ENCODE measurements around the gene SLC5A12. TPM values are rescaled to one million over a fixed set of nuclear protein-coding genes. Genes with fewer than 3 reads are reported as not detected.

The SLC5A12 gene
- total RNA-seq, 4 donors from 2014 or later = not detected

DNA sequence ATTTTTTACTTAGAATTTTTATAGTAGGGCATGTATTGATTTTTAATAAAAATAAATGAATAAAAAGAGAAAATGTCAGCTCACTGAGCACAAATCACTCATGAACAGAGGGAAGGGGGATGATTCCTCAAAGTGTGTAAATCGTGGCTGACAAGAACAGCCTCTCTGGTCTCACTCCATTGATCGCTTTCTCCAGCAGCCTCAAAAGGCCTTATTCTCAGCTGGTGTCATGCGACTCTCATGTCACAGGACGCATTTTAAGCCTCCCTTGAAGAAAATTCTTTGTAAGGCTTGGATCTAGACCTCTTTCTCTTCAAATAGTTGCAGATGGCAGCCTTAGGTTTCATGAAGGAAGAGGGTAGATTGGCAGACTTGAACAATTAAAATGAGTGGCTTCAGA, 33.9 kb upstream of the SLC5A12 start:
- H3K27ac ChIP-seq = no peak overlapping the region
- WGBS, 2 donors (ENCODE audit: low coverage in 1 of 2) = 87 to 91% methylated on average over 4 of the region's 4 CpGs
- TF ChIP-seq POLR2AphosphoS5 (IDR thresholded peaks at IDR 0.05) = no peak
- TF ChIP-seq EP300 (IDR thresholded peaks at IDR 0.05) = no peak
- TF ChIP-seq, protein P1, sequence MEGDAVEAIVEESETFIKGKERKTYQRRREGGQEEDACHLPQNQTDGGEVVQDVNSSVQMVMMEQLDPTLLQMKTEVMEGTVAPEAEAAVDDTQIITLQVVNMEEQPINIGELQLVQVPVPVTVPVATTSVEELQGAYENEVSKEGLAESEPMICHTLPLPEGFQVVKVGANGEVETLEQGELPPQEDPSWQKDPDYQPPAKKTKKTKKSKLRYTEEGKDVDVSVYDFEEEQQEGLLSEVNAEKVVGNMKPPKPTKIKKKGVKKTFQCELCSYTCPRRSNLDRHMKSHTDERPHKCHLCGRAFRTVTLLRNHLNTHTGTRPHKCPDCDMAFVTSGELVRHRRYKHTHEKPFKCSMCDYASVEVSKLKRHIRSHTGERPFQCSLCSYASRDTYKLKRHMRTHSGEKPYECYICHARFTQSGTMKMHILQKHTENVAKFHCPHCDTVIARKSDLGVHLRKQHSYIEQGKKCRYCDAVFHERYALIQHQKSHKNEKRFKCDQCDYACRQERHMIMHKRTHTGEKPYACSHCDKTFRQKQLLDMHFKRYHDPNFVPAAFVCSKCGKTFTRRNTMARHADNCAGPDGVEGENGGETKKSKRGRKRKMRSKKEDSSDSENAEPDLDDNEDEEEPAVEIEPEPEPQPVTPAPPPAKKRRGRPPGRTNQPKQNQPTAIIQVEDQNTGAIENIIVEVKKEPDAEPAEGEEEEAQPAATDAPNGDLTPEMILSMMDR (IDR thresholded peaks at IDR 0.05) = no peak
- TF ChIP-seq POLR2A (IDR thresholded peaks at IDR 0.05) = no peak
- no peaks in the 10 kb centered on the region for H3K9me3 ChIP-seq
- no peaks in the 10 kb centered on the region for H3K27me3 ChIP-seq
- no peak for ATAC-seq
- H3K4me1 ChIP-seq = peaks cover 0 to 39% (median 0%) of the 10 kb centered on the region in 3 donors
- H3K4me3 ChIP-seq = no peak overlapping the region
- no peaks in the 10 kb centered on the region for H3K36me3 ChIP-seq

DNA sequence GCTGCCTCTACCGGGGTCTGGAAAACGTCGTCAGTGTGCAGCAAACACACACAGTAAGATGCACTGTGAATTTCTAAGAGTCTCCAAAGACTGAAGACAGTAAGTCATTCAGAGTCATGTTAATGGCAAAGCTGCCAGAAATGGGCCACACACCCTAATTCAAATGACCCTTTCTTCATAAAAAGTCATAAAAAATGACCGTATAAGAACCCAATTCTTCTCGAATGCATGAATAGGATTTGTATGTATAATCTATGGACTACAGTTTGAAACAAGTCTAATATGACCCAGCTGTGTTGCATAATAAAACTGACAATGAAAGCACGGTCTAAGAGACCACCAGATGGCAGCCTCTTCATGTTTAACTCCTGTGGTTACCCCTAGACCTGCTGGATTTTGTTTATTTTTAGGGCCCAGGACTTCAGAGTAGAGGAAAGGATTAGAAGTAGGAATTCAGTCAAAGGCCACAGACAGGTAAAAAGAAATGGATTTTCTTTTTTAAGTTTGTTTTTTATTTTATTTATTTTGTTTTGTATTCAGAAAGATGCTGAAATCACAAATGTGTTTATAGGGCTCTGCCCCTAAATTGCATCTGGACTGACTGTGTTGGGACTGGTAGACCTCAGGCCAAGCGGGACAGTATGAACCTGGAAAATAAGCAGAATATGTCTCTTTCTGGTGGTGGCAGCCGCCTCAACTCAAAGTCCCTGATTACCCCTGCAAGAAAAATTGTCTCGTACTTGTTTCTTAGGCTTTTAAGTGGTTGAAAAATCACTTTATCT, 32.1 kb upstream of the SLC5A12 start:
- peak; percentile 78 for ATAC-seq
- H3K4me1 ChIP-seq = peaks cover 0 to 30% (median 0%) of the 10 kb centered on the region in 3 donors
- no peaks in the 10 kb centered on the region for H3K27me3 ChIP-seq
- TF ChIP-seq POLR2AphosphoS5 (IDR thresholded peaks at IDR 0.05) (no peak), POLR2A (IDR thresholded peaks at IDR 0.05) (no peak), EP300 (IDR thresholded peaks at IDR 0.05) (no peak)
- TF ChIP-seq, protein P1 (IDR thresholded peaks at IDR 0.05) = peak; percentile 75 to 89 (median 80)
- no peak overlapping the region for H3K4me3 ChIP-seq
- no peak overlapping the region for H3K27ac ChIP-seq
- H3K9me3 ChIP-seq = no peaks in the 10 kb centered on the region
- no peaks in the 10 kb centered on the region for H3K36me3 ChIP-seq
- WGBS, 2 donors (ENCODE audit: low coverage in 1 of 2) = 28 to 35% methylated on average over 9 of the region's 9 CpGs

DNA sequence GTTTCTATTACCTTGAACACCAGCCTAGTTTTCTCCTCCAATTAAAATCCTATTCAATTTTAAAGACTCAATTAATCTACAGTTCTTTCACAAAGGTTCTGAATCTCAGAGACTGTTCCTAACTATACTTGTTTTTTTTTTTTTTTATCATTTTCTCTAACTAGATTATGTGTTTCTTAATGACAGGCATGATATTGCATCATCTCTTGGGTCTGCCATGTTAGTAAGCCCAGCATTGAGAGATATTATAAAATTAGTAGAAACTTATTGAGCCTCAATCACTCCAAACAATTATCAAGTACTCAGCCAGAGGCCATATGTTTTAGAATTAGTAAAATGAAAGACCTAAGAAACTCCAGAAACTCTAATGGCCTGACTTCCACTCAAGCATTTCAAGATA, 28.1 kb upstream of the SLC5A12 start:
- TF ChIP-seq POLR2A (IDR thresholded peaks at IDR 0.05) (no peak), EP300 (IDR thresholded peaks at IDR 0.05) (no peak), POLR2AphosphoS5 (IDR thresholded peaks at IDR 0.05) (no peak)
- TF ChIP-seq, protein P1 (IDR thresholded peaks at IDR 0.05) = no peak
- H3K9me3 ChIP-seq = no peaks in the 10 kb centered on the region
- H3K4me1 ChIP-seq = peaks cover 0 to 11% (median 0%) of the 10 kb centered on the region in 3 donors
- no peak overlapping the region for H3K4me3 ChIP-seq
- H3K27me3 ChIP-seq = no peaks in the 10 kb centered on the region
- no peak for ATAC-seq
- H3K36me3 ChIP-seq = no peaks in the 10 kb centered on the region
- H3K27ac ChIP-seq = no peak overlapping the region

DNA sequence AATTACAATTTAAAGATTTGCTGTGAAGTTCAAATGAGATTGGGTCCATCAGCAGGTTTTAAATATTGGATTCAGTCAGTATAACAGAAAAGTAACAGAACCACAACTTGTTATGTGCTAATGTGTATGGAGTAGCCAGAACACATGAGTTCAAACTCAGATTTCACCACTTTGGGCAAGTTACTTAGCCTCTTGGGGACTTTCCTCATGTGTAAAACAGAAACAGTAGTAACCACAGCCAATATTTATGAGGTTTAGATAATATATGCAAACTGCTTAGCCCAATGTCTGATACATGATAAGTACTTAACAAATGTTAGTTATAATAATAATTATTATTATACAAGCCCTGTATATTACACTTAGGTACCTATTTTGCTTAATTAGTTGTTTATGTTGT, 21.8 kb upstream of the SLC5A12 start:
- TF ChIP-seq POLR2A (IDR thresholded peaks at IDR 0.05) (no peak), EP300 (IDR thresholded peaks at IDR 0.05) (no peak), POLR2AphosphoS5 (IDR thresholded peaks at IDR 0.05) (no peak)
- TF ChIP-seq, protein P1 (IDR thresholded peaks at IDR 0.05) = no peak
- no peak overlapping the region for H3K27ac ChIP-seq
- H3K36me3 ChIP-seq = no peaks in the 10 kb centered on the region
- no peaks in the 10 kb centered on the region for H3K4me1 ChIP-seq
- no peaks in the 10 kb centered on the region for H3K9me3 ChIP-seq
- H3K27me3 ChIP-seq = no peaks in the 10 kb centered on the region
- ATAC-seq = no peak
- H3K4me3 ChIP-seq = no peak overlapping the region

DNA sequence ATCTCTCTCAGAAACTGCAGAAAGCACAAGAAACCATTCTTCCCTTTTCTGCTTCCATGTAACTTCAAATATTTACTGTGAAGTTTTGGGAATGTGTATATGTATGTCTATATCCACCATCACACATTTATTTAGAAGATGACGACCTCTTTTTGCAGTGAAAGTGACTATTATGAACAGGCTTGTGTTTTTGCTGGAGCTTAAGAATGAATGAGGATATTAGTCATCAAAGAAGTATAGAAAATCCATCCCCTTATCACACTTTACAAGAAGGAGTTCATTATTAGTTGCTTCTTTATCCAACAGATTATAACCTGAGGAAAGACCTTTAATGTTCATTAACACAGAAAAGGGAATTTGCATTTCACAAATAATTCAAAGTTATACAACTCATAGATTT, 21.1 kb upstream of the SLC5A12 start:
- H3K4me1 ChIP-seq = no peaks in the 10 kb centered on the region
- H3K36me3 ChIP-seq = no peaks in the 10 kb centered on the region
- WGBS, 2 donors (ENCODE audit: low coverage in 1 of 2) = 8 to 79% methylated on average over 1 of the region's 1 CpG
- H3K4me3 ChIP-seq = no peak overlapping the region
- H3K27ac ChIP-seq = no peak overlapping the region
- ATAC-seq = no peak
- TF ChIP-seq POLR2AphosphoS5 (IDR thresholded peaks at IDR 0.05) (no peak), EP300 (IDR thresholded peaks at IDR 0.05) (no peak), POLR2A (IDR thresholded peaks at IDR 0.05) (no peak)
- TF ChIP-seq, protein P1 (IDR thresholded peaks at IDR 0.05) = no peak
- no peaks in the 10 kb centered on the region for H3K27me3 ChIP-seq
- no peaks in the 10 kb centered on the region for H3K9me3 ChIP-seq

Measured in gastroesophageal sphincter (tissue), 4 donors.